Cortex of kidney (tissue), 1 donor: ENCODE results near the gene ACOT12.
"Not testable (repeated sequence)": the region's sequence is repeated elsewhere in the genome, so short reads cannot be mapped to it uniquely, and the experiment has no call there.

Source experiments
- DNase-seq: peaks from one replicate; lab custom pipeline; 2025; lab: John Stamatoyannopoulos, UW

ACOT12 gene

DNA sequence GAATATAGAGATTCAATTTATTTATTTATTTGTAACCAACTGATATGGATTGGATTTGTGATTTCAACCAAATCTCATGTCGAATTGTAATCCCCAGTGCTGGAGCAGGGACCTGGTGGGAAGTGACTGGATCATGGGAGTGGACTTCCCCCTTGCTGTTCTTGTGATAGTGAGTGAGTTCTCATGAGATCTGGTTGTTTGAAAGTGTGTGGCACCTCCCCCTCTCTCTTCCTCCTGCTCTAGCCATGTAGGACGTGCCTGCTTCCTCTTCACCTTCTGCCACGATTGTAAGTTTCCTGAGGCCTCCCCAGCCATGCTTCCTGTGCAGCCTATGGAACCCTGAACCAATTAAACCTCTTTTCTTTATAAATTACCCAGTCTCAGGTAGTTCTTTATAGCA is 55.7 kb downstream of the ACOT12 start:
- DNase-seq: not testable (repeated sequence)

GRCh38 chr5:81337803-81338202 is 56.1 kb downstream of the ACOT12 start:
- DNase-seq: no peak

GRCh38 chr5:81336556-81336955 is 57.4 kb downstream of the ACOT12 start:
- no peak for DNase-seq

- no peak for DNase-seq
Measured at GRCh38 chr5:81335946-81336345, 58.0 kb downstream of the ACOT12 start.

- DNase-seq: no peak
Measured at GRCh38 chr5:81334304-81335061, 59.5 kb downstream of the ACOT12 start.

- no peak for DNase-seq
Measured at GRCh38 chr5:81326554-81326953, 67.4 kb downstream of the ACOT12 start.

DNA sequence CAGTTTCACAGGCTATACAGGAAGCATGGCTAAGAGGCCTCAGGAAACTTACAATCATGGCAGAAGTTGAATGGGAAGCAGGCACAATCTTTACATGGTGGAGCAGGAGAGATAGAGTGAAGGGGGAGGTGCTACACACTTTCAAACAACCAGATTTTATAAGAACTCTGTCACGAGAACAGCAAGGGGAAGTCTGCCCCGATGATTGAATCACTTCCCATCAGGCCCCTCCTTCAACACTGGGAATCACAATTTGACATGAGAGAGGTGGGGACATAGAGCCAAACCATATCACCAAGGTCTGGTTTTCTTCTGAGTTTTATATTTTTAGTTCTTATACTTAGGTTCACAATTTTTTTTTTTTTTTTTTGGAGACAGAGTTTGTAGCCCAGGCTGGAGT is 76.4 kb downstream of the ACOT12 start:
- no peak for DNase-seq

- DNase-seq: no peak
Measured at GRCh38 chr5:81316571-81316970, 77.4 kb downstream of the ACOT12 start.

- no peak for DNase-seq
Measured at GRCh38 chr5:81315830-81316229, 78.1 kb downstream of the ACOT12 start.

DNA sequence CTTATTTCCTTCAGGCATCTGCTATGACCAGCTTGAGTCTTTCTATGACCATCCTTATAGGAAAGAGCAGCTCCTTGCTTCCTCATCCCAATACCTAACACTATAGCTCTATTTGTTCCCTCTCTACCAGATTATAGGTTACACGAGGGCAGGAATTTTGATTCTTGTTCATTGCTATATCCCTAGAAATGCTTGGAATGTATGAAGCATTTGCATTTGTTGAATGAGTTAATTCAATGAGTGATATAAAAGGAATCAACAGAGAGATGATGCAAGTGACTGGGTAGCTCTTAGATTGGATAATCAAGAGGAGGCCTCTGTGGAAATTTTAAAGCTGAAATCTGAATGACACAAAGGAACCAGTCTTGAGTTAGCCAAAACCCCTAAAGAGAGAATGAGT is 78.6 kb downstream of the ACOT12 start:
- DNase-seq: no peak

DNA sequence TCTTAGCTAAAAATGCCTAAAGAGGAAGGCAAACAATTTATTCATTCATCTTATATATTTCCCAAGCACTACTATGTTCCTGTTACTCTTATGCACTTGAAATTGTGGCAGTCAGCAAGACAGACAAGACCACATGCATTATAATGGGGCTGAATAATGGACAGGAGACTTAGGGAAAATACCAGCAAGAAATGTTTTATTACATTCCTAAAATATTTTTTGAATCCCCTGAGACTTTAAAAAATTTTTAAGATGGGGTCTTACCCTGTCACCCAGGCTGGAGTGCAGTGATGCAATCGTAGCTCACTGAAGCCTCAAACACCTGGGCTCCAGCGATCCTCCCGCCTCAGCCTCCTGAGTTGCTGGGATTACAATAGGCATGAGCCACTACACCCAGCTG is 79.4 kb downstream of the ACOT12 start:
- no peak for DNase-seq

DNA sequence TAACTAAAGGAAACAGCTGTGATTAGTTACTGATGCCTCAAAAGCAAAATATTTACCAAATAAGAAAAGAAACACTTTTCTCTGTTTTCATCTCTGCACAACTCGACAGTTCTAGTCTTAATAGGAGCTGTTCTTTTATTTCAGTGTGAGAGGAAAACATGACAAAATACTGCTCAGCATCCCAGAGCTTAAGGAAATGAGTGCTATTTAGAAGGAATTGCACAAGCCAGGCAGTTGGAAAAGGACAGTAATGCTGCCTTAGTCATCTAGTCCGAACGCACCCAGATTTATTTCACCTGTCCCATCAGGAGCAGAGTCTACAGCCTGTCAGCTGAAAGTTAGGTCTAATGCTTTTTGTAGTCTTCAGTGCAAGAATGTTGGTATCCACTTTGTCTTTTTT is 80.2 kb downstream of the ACOT12 start:
- no peak for DNase-seq

DNA sequence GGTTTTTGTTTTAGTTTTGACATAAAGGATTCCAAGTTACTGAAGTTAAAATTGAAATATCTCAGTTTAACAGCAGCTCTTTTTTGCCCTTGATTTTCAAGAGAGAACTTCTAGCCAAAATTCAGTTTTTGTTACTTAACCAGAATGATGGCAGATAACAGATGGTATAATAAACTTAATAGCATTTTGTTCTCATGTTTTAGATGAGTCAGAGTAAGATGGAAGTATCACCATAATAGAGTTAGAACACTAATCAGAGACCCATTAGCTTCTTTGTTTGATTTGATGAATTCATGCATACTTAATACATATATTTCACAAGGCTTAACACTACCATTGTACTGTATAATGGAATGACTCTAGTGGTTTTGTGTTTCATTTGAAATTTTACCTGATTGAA is 80.7 kb downstream of the ACOT12 start:
- DNase-seq: no peak

DNA sequence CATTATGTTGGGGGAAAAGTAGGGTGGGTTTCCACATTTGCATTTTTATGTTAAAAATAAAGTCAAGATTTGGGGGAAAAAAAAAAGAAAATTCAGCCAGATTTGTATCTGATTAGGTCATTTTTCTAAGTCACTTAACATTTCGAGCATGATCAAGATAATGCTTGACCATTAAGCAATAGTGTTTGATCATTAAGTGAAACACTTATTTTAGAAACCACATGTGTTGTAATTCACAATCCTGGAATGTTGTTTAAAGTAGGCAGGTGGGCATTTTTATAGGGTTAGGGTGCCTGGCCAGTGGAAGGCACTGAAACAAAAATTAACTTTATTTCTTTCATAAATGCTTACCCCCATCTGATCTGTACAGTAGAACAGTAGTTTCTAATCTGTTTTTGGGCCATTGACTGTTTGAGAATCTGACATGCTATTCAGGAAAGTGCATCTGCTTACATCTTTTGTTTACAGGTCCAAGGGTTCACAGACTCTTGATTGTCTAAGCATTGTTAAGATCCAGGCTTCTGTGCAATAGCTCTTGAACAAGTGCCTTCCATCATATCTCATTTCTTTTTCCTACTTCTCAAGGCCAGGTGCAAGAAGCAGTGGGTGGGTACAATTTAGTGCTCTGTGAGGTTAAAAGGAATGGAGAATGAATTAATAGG is 83.4 kb downstream of the ACOT12 start:
- DNase-seq: no peak

DNA sequence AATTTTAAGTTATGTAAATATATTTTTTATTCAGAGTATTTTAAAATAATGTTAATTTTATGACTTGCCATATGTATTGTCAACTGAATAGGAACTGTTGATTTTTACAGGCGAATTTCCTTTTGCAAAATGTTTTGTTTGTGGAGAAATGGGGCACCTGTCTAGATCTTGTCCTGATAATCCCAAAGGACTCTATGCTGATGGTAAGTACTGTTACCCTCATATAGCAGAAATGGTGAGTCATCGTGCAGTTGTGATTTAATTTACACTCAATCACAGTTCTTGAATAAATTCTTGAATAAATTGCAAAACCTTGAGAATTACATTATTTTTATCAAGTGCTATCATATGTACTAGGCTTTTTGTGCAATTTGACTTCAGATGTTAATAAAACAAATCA is 85.1 kb downstream of the ACOT12 start:
- DNase-seq: no peak

DNA sequence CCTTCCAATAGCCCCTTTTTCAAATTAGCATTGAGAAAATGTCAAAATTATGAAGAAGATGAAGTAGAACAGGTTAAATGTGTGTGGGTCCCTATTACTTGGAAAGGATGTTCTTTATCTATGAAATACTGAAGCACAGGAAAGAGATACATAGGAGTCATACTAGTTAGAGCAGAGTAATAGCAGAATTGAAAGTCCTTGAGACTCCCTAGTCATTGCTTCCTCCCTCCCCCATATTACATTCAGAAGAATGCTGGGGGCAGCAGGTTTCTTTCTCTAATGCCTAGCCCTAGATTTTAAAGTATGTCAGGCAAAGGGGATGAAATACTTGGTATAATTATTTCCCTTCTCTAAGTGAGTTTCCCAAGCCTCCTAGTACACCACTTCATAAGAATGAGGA is 88.1 kb downstream of the ACOT12 start:
- no peak for DNase-seq

- DNase-seq: no peak
Measured at GRCh38 chr5:81303563-81303962, 90.4 kb downstream of the ACOT12 start.

- DNase-seq: no peak
Measured at GRCh38 chr5:81302596-81302995, 91.3 kb downstream of the ACOT12 start.

DNA sequence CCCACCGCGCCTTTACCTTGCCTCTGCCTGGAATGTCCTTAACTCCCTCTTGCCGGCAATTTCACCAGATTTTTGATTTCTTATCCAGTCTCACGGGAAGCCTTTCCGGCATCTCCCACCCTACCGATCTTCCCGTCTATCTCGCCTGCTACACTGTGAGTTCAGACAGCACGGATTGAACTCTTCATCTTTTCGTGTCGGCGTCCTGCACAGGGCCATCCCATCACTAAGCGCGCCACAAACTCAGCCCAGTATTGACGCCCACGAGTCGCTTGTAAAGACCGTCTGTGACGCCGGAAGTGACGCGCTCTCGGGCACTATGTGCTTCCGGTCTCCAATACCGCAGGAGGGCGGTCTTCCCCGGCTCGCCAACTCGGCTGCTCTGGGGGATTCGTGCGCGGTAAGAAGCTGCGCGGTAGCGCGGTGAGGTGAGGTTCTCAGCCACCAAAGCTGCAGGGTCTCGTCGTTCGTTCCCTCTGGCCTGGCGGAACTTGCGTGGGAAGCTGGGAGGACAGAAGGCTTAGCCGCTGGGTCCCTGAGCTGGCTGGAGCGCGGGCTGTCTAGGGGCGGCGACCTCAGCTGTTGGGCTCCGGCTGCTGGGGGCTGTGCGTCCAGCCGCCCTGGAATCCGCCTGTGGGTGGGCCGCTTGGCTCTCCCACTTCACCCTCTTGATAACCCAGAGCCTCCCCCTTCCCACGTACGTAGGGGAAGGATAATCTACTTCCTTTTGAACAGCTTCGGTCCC is 92.5 kb downstream of the ACOT12 start, which contains the start of gene ZCCHC9:
ZCCHC9 (plus strand) TSS at position 317 of the 745 bp plus-strand sequence. CDS start 3,171 bp downstream, outside the sequence.
- peak; percentile 19 for DNase-seq

- no peak for DNase-seq
Measured at GRCh38 chr5:81300921-81301270, 93.0 kb downstream of the ACOT12 start.

DNA sequence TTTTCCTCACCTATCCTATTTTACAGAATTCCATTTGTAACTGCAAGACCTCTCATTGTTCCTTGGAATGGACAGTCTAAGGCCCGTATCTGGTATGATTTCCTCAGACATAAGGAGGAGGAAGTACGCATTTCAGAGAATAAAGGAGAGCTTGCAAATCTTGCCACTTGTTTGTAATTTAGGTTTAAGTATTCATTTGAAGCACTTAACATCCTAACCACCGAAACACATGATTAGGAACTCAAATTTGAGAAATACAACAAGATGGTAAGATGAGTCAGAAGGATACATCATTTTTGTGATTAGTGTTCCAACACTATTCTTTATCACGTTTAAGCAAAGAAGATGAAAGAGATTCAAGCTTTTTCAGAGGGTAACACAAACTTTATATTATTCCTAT is 96.4 kb downstream of the ACOT12 start:
- no peak for DNase-seq

- DNase-seq: not testable (repeated sequence)
Measured at GRCh38 chr5:81294021-81294420, 99.9 kb downstream of the ACOT12 start.

DNA sequence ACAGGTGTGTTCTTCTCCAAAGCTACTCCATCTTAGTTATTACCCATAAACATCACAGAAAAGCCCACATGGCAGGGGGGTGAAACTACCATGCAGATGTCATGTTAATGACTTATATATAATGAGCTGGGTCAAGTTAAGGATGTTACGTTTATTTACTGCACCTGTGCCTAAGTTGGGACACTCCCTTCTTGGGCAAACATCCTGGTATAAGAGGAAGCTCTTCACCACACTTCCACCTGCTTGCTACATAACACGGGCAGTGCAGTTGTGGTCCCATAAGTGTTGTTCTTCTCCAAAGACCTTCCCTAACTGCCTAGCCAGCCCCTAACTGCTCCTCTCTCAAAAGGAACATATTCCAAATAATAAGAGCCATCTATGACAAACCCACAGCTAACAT is 101.8 kb downstream of the ACOT12 start:
- no peak for DNase-seq
